NOMO-1 (cell line): ENCODE data around the gene GPAM.
A peak's percentile ranks its signal among the peaks of the same experiment; 100 is the strongest.
"Not testable (repeated sequence)": the region's sequence is repeated elsewhere in the genome, so short reads cannot be mapped to it uniquely, and the experiment has no call there.

Experiments
- DNase-seq, 2 experiments: peaks; one replicate each; lab custom pipeline; 2025; ENCODE audit not compliant: unreplicated experiment in 2 of 2; lab: John Stamatoyannopoulos, UW

GPAM gene

GRCh38 chr10:112216151-112216550, 32.6 kb upstream of the GPAM start:
- no peak for DNase-seq

- no peak for DNase-seq
Observed at GRCh38 chr10:112215342-112215774, 31.8 kb upstream of the GPAM start.

GRCh38 chr10:112214298-112214926, 30.8 kb upstream of the GPAM start:
- DNase-seq: no peak

- no peak for DNase-seq
Observed at GRCh38 chr10:112213836-112214235, 30.3 kb upstream of the GPAM start.

- no peak for DNase-seq
Observed at GRCh38 chr10:112213098-112213823, 29.7 kb upstream of the GPAM start.

- DNase-seq: no peak
Observed at GRCh38 chr10:112210666-112211065, 27.1 kb upstream of the GPAM start.

GRCh38 chr10:112209684-112210131, 26.1 kb upstream of the GPAM start:
- DNase-seq: peak; percentile 59 to 62

GRCh38 chr10:112208997-112209396, 25.4 kb upstream of the GPAM start:
- no peak for DNase-seq

- no peak for DNase-seq
Observed at GRCh38 chr10:112208292-112208691, 24.7 kb upstream of the GPAM start.

GRCh38 chr10:112203328-112204076, 19.9 kb upstream of the GPAM start:
- peak; percentile 55 to 63 for DNase-seq

- DNase-seq: no peak
Observed at GRCh38 chr10:112202561-112203241, 19.1 kb upstream of the GPAM start.

- DNase-seq: no peak
Observed at GRCh38 chr10:112202076-112202475, 18.5 kb upstream of the GPAM start.

- DNase-seq: no peak
Observed at GRCh38 chr10:112201334-112201733, 17.8 kb upstream of the GPAM start.

GRCh38 chr10:112200259-112200658, 16.7 kb upstream of the GPAM start:
- DNase-seq: not testable (repeated sequence)

- DNase-seq: not testable (repeated sequence)
Observed at GRCh38 chr10:112197662-112198061, 14.1 kb upstream of the GPAM start.

- peak; percentile 51 to 53 for DNase-seq
Observed at GRCh38 chr10:112195224-112195623, 11.7 kb upstream of the GPAM start.

GRCh38 chr10:112191791-112192190, 8.2 kb upstream of the GPAM start:
- no peak for DNase-seq

- DNase-seq: no peak
Observed at GRCh38 chr10:112191041-112191590, 7.6 kb upstream of the GPAM start.

- DNase-seq: no peak
Observed at GRCh38 chr10:112189465-112189864, 5.9 kb upstream of the GPAM start.

GRCh38 chr10:112187527-112187926, 4.0 kb upstream of the GPAM start:
- no peak for DNase-seq

GRCh38 chr10:112185959-112186358, 2.4 kb upstream of the GPAM start:
- DNase-seq: no peak
